Vagina (tissue), 2 donors: ENCODE results near the gene CCDC169.
"Not testable (repeated sequence)": the region's sequence is repeated elsewhere in the genome, so short reads cannot be mapped to it uniquely, and the experiment has no call there.

ENCODE experiments used
- CTCF ChIP-seq, 3 experiments: fragments of 450-650 bp in 2 of 3; fragments of 200-600 bp in 1 of 3; sonication (generic) in 1 of 3; IDR thresholded peaks; one replicate each; pipeline ENCODE4 v1.5.1; 2017 to 2019; ENCODE audit warnings: antibody characterized with exemption in 3 of 3, mild to moderate bottlenecking in 2 of 3, moderate library complexity in 2 of 3
- POLR2A ChIP-seq, 2 donors: fragments of 450-650 bp; IDR thresholded peaks; one replicate each; pipeline ENCODE4 v1.6.1; 2017; ENCODE audit warnings: antibody characterized with exemption in 2 of 2, mild to moderate bottlenecking in 2 of 2, moderate library complexity in 2 of 2
- POLR2AphosphoS5 ChIP-seq, 2 donors: sonication (generic); formaldehyde crosslinking; IDR thresholded peaks; one replicate each; pipeline ENCODE4 v1.9.0; 2017; ENCODE audit warnings: antibody characterized with exemption in 2 of 2, mild to moderate bottlenecking in 2 of 2, low read depth in 1 of 2; ENCODE audit not compliant: insufficient read depth in 1 of 2

GRCh38 chr13:36324881-36325280, 27.3 kb upstream of the CCDC169 start:
- not testable (repeated sequence) for TF ChIP-seq POLR2AphosphoS5 (IDR thresholded peaks at IDR 0.05; ENCODE audit: insufficient read depth in 1 of 2, low read depth in 1 of 2); POLR2A (IDR thresholded peaks at IDR 0.05); CTCF (IDR thresholded peaks at IDR 0.05)
